Stimulated activated CD8-positive, alpha-beta memory T cell treated with anti-CD3 and anti-CD28 coated beads, Interleukin-2, amount 100 ng/mL, for 1 hour (primary cell): ENCODE data around the gene C4orf36.

ENCODE experiments used
- DNase-seq, 2 donors: peaks; one replicate each; pipeline ENCODE4 v3.0.0-alpha.2; 2020; ENCODE audit warnings: low read depth in 2 of 2

Gene C4orf36

GRCh38 chr4:86857341-86858052 is 34.7 kb downstream of the C4orf36 start:
- DNase-seq = no peak

GRCh38 chr4:86856896-86857295 is 35.3 kb downstream of the C4orf36 start:
- no peak for DNase-seq

- DNase-seq = no peak
Observed at GRCh38 chr4:86855572-86855971, 36.6 kb downstream of the C4orf36 start.

DNA sequence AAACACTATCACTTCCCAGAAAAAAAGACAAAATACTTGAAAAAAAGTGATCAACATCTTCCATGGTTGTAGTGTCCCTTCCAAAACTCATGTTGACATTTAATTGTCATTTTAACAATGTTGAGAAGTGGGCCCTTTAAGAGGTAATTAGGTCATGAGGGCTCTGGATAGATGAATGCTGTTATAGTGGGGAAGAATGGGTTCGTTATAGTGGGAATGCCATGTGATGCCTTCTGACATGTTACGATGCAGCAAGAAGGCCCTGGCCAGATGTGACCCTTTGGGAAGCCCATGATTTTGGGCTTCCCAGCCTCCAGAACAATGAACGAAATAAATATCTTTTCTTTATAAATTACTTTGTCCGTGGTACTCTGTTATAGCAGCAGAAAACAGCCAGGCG is 39.0 kb downstream of the C4orf36 start:
- no peak for DNase-seq

DNA sequence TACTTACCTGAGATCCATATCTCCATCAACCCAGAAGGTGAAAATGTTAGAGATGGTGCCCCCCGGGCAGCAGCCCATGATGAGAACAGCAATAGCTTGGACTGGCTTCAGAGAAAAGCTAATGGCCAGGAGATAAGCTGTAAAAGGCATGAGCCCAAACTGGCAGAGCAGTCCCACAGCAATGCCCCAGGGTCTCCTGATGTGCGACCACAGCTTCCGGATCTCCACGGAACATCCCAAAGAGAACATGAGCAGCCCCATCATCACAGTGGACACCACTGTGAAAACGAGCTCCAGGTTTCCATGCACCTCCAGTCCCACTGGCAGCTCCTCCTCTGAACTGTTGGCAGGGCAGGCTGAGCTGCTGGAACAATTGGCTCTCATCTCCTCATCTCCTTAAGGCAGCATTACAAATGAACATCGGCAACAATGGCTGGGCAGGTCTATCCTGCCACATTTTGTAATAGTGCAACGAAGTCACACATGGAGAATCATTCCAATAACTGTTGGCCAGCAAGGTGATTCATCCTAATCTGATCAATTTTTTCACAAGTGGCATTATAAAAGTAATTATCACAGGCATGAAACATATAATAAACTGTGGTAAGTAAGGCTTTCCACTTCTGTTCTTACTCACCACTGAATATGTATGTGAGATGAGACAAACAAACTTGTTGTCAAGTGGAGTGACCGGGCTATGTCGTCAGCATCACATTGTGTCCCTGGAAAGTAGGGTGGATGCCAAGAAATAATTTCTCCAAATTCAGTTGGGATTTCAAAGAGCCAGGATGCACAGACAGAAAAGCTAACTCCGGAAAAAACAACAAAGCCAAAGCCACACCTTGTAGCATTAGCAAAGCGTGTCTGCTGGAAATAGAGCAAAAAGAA is 43.2 kb downstream of the C4orf36 start, which contains the start of gene SLC10A6:
TSS of gene SLC10A6 (minus strand) at position 653 of the 888 bp plus-strand sequence. CDS start at position 384, 269 bp downstream.
- DNase-seq = no peak

- DNase-seq = no peak
Observed at GRCh38 chr4:86848136-86848535, 44.1 kb downstream of the C4orf36 start.

- no peak for DNase-seq
Observed at GRCh38 chr4:86847571-86847970, 44.7 kb downstream of the C4orf36 start.

GRCh38 chr4:86846921-86847320 is 45.3 kb downstream of the C4orf36 start:
- no peak for DNase-seq

GRCh38 chr4:86845593-86845992 is 46.6 kb downstream of the C4orf36 start:
- DNase-seq = no peak

- DNase-seq = no peak
Observed at GRCh38 chr4:86841309-86841708, 50.9 kb downstream of the C4orf36 start.

GRCh38 chr4:86840858-86841257 is 51.4 kb downstream of the C4orf36 start:
- DNase-seq = no peak

DNA sequence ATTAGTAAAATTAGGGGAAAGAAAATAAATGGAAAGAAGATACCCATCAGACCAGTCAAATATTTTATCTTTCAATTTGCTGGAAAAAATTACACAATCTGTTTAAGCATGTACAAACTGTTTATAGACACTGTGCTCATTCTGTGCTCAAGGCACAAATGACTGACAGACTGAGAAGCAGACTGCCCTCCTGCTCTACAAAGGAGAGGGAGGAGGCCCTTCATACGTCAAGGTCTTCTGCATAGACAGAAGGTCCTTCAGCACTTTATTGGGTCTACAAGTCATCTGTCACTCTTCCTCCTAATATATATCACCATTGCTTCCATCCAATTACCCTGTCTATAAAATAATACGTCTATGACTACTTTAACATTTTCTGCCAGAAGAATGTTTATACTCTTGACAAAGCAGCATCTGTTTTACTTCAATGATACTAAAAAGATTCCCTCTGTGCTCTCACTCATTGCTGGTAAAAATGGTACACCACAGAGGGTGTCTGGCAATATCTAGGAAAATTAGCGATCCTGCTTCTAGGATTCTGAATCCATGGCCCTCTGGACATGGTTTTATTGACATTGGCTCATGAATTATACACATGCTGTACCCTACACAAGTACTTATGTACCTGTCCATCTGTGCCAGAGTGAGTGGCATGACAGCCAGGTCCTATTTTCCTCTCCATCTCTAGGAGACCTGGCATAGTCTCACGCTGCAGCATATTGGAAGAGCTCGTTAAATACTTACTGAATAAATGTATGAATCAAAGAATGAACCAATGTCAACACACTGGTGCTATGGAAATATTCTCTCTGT is 54.3 kb downstream of the C4orf36 start:
- no peak for DNase-seq

DNA sequence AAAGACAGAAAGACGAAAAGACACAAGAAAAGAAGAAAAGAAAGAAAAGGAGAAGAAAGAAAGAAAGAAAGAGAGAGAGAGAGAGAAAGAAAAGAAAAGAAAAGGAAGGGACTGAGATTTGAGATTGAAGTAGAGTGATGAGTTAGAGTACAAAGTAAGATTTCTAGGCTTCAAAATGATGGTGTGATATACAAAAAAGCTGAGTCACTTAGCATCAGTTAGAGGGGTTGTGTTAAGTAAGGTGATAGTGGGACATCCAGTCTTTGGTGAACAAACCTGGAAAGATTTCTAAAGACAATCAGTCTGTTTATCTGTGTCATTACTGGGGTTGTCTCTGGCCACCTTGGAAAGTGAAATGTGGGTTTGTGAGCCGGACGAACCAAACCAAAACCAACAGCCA is 56.5 kb downstream of the C4orf36 start:
- no peak for DNase-seq

DNA sequence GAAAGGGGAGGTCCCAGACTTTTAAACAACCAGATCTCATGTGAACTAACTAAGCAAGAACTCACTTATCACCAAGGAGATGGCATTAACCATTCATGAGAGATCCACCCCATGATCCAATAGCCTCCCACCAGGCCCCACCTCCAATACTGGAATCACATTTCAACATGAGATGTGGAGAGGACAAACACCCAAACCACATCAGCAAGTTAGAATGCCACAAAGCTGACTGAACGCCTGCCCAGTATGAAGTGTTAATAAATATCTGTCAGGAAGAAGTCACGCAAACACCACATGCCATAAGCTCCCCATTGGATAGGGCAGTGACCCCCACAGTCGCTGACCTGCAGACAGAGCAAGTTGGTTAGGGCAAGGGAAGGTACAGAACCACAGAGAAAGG is 57.3 kb downstream of the C4orf36 start:
- DNase-seq = no peak

DNA sequence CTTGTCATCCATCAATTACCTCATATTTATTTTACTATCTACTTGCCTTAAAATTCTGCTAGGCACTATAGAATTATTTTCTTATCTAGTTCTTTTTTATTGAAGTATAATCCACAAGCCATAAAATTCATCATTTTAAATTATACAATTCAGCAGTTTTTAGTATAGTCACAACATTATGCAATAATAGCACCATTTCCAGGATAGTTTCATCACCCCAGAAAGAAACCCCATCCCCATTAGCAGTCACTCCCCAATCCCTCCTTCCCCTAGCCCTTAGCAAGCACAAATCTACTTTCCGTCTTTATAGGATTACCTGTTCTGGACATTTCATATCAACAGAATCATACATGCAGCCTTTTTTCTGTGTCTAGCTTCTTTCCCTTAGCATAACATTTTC is 58.6 kb downstream of the C4orf36 start:
- no peak for DNase-seq

DNA sequence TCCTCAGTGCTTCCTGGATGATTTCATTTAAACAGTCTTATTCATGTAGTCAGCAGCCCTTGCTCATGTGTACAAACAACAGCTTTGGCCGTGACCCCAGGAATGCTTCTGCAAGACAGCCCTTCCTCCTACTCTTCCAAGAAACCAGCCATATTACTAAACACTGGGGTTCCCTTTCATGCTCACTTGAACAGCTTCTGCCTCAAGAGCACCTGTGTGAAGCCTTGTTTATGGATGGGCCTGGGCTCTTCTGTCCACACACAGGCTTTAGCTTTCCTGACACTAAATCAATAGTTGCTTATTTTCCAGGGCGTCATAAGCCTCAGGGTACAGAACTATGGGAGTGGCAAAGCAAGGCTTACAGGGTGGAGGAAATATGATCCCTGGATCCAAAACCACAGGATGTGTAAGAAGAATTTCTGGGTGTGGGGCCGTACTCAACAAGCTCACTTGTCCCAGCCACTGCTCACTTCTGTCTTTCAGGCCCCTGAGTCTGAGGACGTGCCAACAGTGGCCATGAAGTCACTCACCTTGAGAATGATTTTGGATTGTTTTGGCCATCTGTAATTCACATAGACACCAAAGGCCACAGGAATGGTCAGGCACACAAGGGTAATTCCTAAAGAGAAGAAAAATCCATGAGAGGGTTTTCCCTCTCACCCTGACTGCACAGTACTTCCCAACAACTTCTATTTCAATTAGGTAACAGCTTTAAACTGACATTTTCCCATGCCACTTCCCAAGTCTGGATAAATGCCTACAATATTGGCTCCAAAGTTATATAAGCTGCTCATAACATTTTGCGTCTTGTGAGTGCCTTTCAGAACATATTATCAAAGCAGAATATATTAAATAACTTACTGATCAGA is 60.7 kb downstream of the C4orf36 start:
- DNase-seq = no peak
